Nephron progenitor cell (in vitro differentiated cells): ENCODE measurements around the gene CADM1.
A peak's percentile ranks its signal among the peaks of the same experiment; 100 is the strongest.

ENCODE experiments used
- DNase-seq: peaks from one replicate; pipeline ENCODE4 v3.0.0; 2021
- H3K27ac Mint-ChIP-seq: 2 replicates; pipeline ENCODE4 v1.8.0; 2021; ENCODE audit warnings: mild to moderate bottlenecking, moderate library complexity, mixed read lengths
- H3K27me3 Mint-ChIP-seq: 2 replicates; pipeline ENCODE4 v1.8.0; 2021; ENCODE audit warnings: mild to moderate bottlenecking, low read depth, mixed read lengths; ENCODE audit not compliant: poor library complexity
- H3K36me3 Mint-ChIP-seq: 2 replicates; pipeline ENCODE4 v1.8.0; 2021; ENCODE audit warnings: low read depth, mixed read lengths
- H3K4me1 Mint-ChIP-seq: 2 replicates; pipeline ENCODE4 v1.8.0; 2021; ENCODE audit warnings: mixed read lengths
- H3K4me3 Mint-ChIP-seq: 2 replicates; pipeline ENCODE4 v1.8.0; 2021; ENCODE audit warnings: mild to moderate bottlenecking, moderate library complexity, mixed read lengths
- H3K9me3 Mint-ChIP-seq: 2 replicates; pipeline ENCODE4 v1.8.0; 2021; ENCODE audit warnings: mild to moderate bottlenecking, moderate library complexity, mixed read lengths
- CTCF ChIP-seq: fragments of 200-600 bp; sonication (generic); IDR thresholded peaks from 2 replicates; pipeline ENCODE4 v1.5.0; 2021; ENCODE audit warnings: antibody characterized with exemption

CADM1 gene

GRCh38 chr11:115132436-115133228 is 371.6 kb downstream of the CADM1 start:
- peaks cover 65% of the 10 kb centered on the region for H3K4me1 Mint-ChIP-seq
- H3K9me3 Mint-ChIP-seq = no peaks in the 10 kb centered on the region
- H3K27me3 Mint-ChIP-seq = peaks cover 4% of the 10 kb centered on the region
- TF ChIP-seq CTCF = no peak
- DNase-seq = no peak
- H3K27ac Mint-ChIP-seq = no peak overlapping the region
- no peak overlapping the region for H3K4me3 Mint-ChIP-seq
- H3K36me3 Mint-ChIP-seq = no peaks in the 10 kb centered on the region

- peak; percentile 14 for DNase-seq
- Mint-ChIP-seq H3K4me3 (peak overlapping the region; percentile 64), H3K4me1 (peaks cover 46% of the 10 kb centered on the region), H3K9me3 (peaks cover 7% of the 10 kb centered on the region), H3K36me3 (peaks cover 8% of the 10 kb centered on the region), H3K27ac (peak overlapping the region; percentile 95), H3K27me3 (peaks cover 4% of the 10 kb centered on the region)
- TF ChIP-seq CTCF = no peak
These were observed 374.5 kb downstream of the CADM1 start for GRCh38 chr11:115129473-115130289.

GRCh38 chr11:115128226-115128625 is 376.0 kb downstream of the CADM1 start:
- Mint-ChIP-seq H3K36me3 (peaks cover 8% of the 10 kb centered on the region), H3K4me3 (no peak overlapping the region), H3K27ac (no peak overlapping the region), H3K27me3 (peaks cover 4% of the 10 kb centered on the region), H3K4me1 (peaks cover 43% of the 10 kb centered on the region), H3K9me3 (peaks cover 7% of the 10 kb centered on the region)
- no peak for TF ChIP-seq CTCF
- DNase-seq = no peak

- peaks cover 8% of the 10 kb centered on the region for H3K36me3 Mint-ChIP-seq
- H3K9me3 Mint-ChIP-seq = peaks cover 7% of the 10 kb centered on the region
- H3K4me1 Mint-ChIP-seq = peaks cover 43% of the 10 kb centered on the region
- H3K4me3 Mint-ChIP-seq = no peak overlapping the region
- peaks cover 4% of the 10 kb centered on the region for H3K27me3 Mint-ChIP-seq
- TF ChIP-seq CTCF = no peak
- no peak for DNase-seq
- no peak overlapping the region for H3K27ac Mint-ChIP-seq
These were observed 376.4 kb downstream of the CADM1 start for GRCh38 chr11:115127790-115128189.

GRCh38 chr11:115126515-115127208 is 377.6 kb downstream of the CADM1 start:
- Mint-ChIP-seq H3K4me1 (peaks cover 37% of the 10 kb centered on the region), H3K27ac (no peak overlapping the region), H3K27me3 (no peaks in the 10 kb centered on the region), H3K4me3 (no peak overlapping the region), H3K36me3 (peaks cover 8% of the 10 kb centered on the region), H3K9me3 (peaks cover 7% of the 10 kb centered on the region)
- DNase-seq = no peak
- no peak for TF ChIP-seq CTCF
